ENCODE measurements around the gene RBP3. TPM values are rescaled to one million over a fixed set of nuclear protein-coding genes. Genes with fewer than 3 reads are reported as not detected.

Gene RBP3
- total RNA-seq, 6 experiments from 2014 or later: not detected

GRCh38 chr10:47401874-47402640 lies 53.9 kb downstream of the RBP3 start:
- TF ChIP-seq CTCF (IDR thresholded peaks at IDR 0.05): no peak
- DNase-seq: no peak
- Mint-ChIP-seq H3K36me3 (ENCODE audit: low read depth) (no peaks in the 10 kb centered on the region; the same call in 1 of the 2 replicates), H3K27ac (peak overlapping the region; percentile 84), H3K4me1 (ENCODE audit: low read depth) (peaks cover 38% of the 10 kb centered on the region), H3K9me3 (no peaks in the 10 kb centered on the region), H3K4me3 (no peak overlapping the region), H3K27me3 (ENCODE audit: insufficient read depth) (no peaks in the 10 kb centered on the region; the same call in 1 of the 2 replicates)

DNA sequence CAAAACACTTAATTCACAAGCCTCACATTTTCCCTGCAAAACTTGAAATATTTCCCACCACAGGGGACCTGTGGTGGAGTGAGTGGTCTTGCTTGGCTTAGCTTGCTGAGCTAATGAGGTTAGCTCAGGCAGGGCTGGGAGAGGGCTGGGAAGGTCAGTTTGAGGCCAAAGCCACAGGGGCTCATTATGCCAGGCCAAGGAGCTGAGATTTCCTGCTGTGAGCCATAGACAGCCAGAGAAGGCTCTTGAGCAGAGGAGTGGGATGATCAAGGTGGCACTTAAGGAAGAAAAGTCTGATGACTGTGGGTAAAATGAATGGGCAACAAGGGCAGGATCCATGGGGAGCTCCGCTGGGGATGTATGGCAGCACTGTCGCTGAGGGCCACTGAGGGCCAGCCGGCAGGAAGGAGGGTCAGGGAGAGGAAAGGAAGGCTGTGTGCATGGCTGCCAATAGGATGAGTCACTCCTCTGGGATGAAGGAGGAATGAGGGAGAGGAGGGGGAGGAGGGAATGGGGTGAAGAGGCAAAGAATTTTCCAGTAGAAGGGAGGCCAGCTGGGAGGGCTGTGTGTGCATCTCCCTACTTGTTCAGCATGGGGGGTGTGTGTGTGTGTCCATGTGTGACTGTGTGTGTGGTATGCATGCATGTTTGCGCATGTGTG lies 54.6 kb downstream of the RBP3 start:
- H3K4me3 Mint-ChIP-seq: peak overlapping the region; percentile 31
- peak overlapping the region; percentile 84 for H3K27ac Mint-ChIP-seq
- no peak for TF ChIP-seq CTCF (IDR thresholded peaks at IDR 0.05)

DNA sequence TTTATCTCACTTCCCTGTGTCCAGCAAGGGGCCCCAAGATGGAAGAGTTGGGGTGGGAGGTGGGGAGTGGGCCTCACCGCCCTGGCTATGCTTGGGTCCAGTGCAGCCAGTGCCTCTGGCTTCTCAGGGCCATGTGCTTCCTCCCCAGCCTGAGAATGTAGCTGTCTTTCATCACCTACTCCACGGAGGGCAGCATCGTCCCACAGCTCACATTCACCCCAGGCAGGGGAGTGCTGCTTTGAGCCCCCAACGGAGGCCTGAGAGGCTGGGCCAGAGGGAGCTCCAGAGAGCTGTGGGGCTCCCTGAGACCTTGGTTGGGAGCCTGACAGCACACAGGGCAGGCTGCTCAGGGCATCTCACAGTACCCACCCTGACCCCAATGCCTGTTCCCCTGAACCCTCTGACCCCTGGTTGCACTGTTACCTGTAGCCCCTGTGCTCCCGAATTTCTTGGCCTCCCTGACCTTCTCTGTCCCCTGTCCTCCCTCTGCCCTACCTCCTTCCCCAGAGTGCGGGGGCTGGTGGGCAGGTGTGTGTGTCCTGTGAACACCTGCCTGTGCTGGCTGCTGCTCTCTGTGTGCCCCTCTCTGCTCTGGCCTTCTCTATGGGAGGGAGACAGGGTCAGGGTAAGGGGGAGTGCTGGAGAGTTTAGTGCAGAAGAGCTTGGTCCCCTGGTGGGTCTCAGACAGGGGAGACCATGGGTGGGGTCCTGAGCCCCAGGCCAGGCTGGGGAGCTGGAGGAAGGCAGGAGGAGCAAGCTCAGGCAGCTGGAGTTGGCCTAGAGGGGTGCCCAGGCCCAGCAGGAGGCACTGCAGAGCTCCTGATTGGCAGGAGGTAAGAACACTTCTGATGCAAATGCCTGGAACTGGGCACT lies 55.5 kb downstream of the RBP3 start:
- no peak for DNase-seq
- Mint-ChIP-seq H3K27ac (peak overlapping the region; percentile 84), H3K4me1 (ENCODE audit: low read depth) (peaks cover 37% of the 10 kb centered on the region), H3K9me3 (no peaks in the 10 kb centered on the region), H3K36me3 (ENCODE audit: low read depth) (no peaks in the 10 kb centered on the region; the same call in 1 of the 2 replicates), H3K4me3 (no peak overlapping the region), H3K27me3 (ENCODE audit: insufficient read depth) (no peaks in the 10 kb centered on the region)
- peak; percentile 42; the same call in 1 of the 2 replicates for TF ChIP-seq CTCF (IDR thresholded peaks at IDR 0.05)

More for the DNA sequence above, 54.6 kb downstream of the RBP3 start:
- peaks cover 37% of the 10 kb centered on the region for H3K4me1 Mint-ChIP-seq (ENCODE audit: low read depth)
- H3K36me3 Mint-ChIP-seq (ENCODE audit: low read depth): no peaks in the 10 kb centered on the region; the same call in 1 of the 2 replicates
- DNase-seq: peak; percentile 76
- H3K9me3 Mint-ChIP-seq: no peaks in the 10 kb centered on the region
- no peaks in the 10 kb centered on the region; the same call in 1 of the 2 replicates for H3K27me3 Mint-ChIP-seq (ENCODE audit: insufficient read depth)

- H3K36me3 Mint-ChIP-seq (ENCODE audit: low read depth): no peaks in the 10 kb centered on the region
- no peak overlapping the region for H3K4me3 Mint-ChIP-seq
- H3K27me3 Mint-ChIP-seq (ENCODE audit: insufficient read depth): no peaks in the 10 kb centered on the region
- H3K9me3 Mint-ChIP-seq: no peaks in the 10 kb centered on the region
- H3K27ac Mint-ChIP-seq: 0 out of 2 replicates have a peak overlapping the region, but pooled peaks have one; percentile 7
- peaks cover 37% of the 10 kb centered on the region for H3K4me1 Mint-ChIP-seq (ENCODE audit: low read depth)
- TF ChIP-seq CTCF (IDR thresholded peaks at IDR 0.05): 0 out of 2 replicates have a peak, but pooled peaks have one; percentile 13
- DNase-seq: no peak
Observed at GRCh38 chr10:47404446-47404845, 56.3 kb downstream of the RBP3 start.

GRCh38 chr10:47404937-47405336 lies 56.8 kb downstream of the RBP3 start:
- no peak for DNase-seq
- no peak overlapping the region for H3K4me3 Mint-ChIP-seq
- peaks cover 37% of the 10 kb centered on the region for H3K4me1 Mint-ChIP-seq (ENCODE audit: low read depth)
- H3K9me3 Mint-ChIP-seq: no peaks in the 10 kb centered on the region
- no peaks in the 10 kb centered on the region; the same call in 1 of the 2 replicates for H3K27me3 Mint-ChIP-seq (ENCODE audit: insufficient read depth)
- no peaks in the 10 kb centered on the region for H3K36me3 Mint-ChIP-seq (ENCODE audit: low read depth)
- TF ChIP-seq CTCF (IDR thresholded peaks at IDR 0.05): no peak
- H3K27ac Mint-ChIP-seq: no peak overlapping the region
